Ammon's horn (tissue), 1 donor: ENCODE measurements around the gene PRSS27.
"Not testable (repeated sequence)": the region's sequence is repeated elsewhere in the genome, so short reads cannot be mapped to it uniquely, and the experiment has no call there.

Source experiments
- DNase-seq: peaks from one replicate; pipeline ENCODE4 v3.0.0-alpha.2; 2016; ENCODE audit warnings: low spot score

Gene PRSS27

DNA sequence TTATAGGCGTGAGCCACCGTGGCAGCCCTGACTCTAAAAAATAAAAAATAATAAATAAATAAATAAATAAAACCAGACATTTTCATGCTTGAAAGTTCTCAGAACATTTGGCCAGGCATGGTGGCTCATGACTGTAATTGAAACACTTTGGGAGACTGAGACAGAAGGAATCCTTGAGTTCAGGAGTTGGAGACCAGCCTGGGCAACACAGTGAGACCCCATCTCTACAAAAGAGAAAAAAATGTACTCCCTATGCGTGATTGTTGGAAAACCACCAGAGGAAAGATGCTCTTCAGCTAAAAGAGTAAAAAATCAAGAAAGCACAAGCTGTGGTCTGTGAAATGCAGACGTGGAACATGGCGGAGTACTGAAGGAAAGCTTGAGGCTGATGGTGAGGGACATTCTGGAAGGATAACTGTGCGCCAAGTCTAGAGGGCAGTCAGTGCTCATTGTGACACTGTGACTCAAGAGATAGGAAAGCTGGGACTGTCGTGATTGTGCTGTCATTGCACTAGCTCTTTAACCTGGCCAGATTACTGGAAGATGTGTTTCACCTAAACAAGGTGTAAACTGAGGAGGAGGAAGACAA is 4.2 kb upstream of the PRSS27 start:
- DNase-seq: no peak

DNA sequence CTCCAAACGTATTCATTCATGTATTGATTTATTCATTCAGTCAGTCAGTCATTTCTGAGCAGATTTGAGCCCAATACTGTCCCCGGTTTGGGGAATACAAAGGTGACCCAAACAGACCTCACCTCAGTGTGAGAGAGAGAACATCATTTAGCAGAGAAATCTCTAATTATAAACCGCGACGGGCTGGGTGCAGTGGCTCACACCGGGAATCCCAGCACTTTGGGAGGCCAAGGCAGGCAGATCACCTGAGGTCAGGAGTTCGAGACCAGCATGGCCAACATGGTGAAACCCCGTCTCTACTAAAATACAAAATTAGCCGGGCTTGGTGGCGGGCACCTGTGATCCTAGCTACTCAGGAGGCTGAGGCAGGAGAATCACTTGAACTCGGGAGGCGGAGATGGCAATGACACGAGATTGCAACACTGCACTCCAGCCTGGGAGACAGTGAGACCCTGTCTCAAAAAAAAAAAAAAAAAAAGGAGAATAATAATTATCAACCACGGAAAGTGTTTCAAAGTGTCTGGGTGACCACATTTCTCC is 1.7 kb upstream of the PRSS27 start:
- DNase-seq: not testable (repeated sequence)

DNA sequence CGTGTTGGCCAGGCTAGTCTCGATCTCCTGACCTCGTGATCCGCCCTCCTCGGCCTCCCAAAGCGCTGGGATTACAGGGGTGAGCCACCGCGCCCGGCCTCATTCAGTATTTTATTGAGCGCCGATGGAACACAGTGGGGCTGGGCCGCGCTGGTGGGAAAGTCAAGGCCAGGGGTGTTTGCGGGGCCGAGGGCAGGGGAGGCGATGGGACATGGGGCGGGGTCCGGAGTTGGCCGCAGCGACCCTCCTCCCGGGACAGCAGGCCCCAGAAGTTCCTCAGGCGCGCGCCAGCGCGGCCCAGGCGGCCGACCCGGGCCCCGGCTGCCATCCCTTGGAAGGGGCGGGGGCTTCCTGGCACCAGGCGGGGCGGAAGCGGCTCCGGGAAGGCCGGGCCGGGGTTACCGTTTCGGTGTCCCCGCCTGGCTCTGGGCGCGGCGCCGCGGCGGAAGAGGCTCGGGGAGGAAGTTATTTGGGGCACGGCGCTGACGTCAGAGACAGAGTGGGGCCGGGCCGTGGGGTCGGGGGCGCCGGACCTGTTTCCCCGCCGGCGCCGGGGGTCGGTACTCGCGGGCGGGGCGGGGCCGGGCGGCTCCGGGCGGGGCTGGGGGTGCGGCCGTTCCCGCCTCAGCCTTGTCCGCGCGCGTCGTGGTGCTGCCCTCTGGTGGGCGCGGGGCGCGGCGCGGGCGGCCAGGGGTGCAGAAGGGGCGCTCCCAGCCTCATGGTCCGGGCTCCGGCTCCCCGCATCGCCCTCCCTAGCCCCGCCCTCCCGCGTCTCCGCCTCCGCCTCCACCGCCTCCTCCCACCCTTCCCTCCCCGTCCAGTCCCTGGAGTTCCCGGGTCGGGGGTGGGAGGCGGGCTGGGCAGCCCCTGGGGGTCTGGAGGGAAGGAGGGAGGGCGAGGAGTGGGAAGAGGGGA is 952 bp upstream of the PRSS27 start:
- DNase-seq: peak; percentile 78

DNA sequence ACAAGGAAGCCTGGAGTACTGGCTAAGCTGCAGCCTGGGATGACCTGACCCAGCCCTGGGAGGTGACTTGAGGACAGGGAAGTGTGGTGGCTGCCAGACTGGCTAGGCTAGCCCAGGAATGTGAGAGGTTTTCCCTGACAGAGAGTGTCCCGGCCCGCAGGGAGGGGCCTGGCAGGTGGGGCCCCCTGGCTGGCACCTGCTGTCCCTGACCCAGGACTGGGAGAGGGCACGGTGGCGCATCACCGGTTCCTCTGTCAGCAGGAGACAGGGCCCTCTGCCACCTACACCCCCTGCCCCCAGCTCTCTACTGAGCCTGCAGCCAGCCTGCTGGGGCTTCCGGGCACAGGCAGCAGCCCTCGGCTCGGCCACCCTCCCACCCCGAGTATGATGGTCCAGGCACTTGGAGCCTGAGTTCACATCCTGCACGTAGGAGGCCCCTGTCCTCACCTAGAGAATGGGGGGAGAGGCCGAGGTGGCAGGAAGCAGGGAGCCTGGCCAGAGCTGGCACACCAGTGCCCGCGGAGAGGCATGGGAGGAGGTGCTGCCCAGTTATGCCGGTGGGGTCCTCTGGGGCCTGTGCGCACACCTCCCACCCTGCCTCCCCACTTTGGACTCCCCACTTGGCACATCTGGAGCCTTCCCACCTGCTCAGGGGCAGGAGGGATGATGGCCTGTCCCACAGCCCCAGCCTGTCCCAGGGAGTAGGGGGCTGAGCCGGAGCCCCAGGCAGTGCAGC is 528 bp downstream of the PRSS27 start:
- DNase-seq: no peak

DNA sequence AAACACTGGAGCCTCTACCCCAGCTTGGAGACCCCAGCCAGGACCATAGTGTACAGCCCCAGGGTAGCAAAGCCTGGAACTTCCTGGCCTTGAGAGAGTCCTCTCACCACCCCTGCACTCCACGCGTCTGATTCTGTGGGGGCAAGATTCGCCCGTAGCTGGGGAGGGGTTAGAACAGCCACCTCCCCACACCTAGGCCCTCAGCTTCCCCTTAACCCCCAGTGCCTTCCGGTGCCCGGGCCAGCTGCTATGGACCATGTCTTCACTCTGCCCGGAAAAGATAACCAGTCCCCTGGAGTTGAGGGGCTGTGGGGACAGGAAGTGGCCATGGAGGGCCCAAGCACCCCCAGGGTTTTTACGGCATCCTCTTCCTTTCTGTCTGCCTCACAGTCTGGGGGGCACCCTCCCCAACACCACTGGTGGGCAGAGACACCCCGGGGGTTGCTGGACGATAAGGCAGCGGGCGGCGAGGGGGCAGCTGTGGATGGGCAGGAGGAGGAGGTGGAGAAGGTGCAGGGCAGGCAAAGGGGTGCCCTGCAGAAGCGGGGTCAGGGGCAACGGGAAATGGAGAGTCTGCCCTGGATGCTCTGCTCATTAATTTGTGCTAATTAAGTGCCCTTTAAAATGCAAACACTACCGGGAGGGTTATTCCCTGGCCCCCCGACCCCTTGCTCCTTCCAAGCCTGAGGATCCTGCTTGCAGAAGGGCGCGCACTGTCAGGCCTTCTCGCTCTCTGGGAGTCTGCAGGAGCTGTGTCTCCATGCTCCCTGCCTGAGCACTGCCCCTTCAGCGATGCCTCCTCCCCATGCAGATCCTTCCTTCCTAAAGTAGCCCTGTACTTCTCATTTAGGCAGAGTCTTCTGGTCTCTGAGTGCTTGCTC is 2.4 kb downstream of the PRSS27 start:
- DNase-seq: no peak

DNA sequence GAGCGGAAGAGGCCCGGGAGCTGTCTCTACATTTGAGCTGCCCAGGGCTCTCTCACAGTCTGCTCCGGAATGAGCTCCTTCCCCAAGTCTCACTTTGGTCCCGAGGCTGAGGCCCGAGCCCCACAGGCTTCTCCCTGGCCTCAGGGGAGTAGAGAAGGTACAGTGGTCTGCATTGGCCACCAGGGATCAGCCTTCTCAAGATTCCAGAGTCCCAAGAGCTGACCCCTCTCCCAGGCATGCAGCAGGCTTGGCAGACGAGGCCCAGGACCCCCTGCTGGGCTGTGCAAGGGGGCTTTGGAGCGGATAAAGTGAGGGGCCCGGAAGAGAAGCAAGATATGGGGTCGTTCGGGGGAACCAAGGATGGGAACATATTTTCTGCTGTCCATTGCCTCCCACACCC is 3.1 kb downstream of the PRSS27 start:
- DNase-seq: no peak

DNA sequence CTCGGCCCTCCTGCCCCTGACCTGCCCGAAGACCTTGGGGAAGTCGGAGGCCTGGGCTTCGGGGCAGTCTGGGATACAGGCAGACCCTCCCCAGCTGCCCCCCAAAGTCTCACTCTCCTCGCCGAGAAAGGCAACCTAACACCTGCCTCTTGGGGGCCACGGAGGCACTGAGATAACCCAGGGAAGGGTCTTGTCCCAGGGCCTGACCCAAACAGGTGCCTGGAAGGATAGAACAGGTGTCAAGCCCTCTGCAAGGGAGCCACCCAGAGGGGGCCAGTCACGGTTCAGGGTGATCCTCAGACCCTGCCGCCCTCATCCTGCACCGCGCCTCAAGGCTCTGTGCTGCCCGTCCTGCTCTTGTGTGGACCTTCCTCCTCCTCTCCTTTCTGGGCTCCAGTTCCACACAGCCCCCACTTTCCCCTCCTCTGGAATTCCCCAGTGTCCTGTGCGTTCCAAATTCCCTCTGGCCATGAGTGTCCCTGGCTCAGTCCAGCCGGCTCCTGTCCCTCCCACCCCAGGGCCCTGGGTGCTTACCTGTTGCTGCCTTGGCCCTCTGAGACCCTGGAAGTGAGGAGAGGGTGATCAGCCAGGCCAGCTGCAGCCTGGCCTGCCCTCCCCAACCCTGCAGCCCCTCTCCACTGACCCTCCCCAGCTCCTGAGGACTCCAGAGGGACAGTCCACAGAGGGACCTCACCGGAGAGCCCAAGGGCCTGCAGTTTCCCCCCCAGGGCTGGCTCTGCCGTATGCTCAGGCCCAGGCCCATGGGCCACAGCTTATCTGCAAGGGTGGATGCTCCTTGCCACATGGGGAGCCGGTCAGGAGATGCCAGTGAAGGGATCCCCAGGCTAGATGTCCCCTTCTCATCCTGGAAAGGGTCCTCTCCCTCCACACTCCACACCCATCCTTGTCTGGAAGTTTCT is 3.8 kb downstream of the PRSS27 start:
- no peak for DNase-seq

DNA sequence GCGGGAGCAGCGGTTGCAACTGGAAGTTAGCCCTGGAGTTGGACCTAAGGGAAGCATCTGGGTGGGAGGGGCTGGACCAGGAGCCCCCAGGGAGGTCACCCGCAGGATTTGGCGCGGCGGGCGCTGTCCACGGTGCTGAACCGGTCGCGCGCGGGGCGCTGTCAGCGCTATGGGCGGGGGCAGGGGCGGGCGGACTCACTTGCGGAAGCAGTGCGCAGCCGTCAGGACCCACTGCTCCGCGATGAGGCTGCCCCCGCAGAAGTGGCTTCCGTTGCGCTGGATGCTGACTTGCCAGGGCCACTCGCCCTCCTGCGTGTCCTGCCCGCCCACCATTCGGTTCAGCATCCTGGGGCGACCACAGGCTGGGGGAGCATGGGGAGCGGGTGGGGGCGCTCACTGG is 4.5 kb downstream of the PRSS27 start:
- DNase-seq: peak; percentile 33

DNA sequence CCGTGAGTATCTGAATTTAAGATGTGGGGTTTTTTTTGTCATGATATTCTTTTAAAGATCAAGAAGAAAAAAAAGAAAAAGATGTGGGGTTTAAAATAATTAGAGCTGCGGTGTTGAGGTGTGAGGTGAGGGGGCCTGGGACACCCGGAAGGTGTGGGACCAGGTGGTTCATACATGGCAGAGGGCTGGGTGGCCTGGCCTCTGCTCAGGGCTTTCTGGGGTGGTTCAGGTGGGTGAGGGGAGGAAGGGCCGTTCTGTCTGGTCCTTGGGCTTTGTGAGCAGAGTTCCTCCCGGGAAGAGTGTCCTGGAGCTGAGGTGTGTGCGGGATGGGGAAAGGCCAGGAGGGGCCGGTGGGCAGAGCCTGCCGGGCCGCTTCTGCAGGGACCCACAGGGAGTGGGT is 5.0 kb downstream of the PRSS27 start:
- DNase-seq: no peak

DNA sequence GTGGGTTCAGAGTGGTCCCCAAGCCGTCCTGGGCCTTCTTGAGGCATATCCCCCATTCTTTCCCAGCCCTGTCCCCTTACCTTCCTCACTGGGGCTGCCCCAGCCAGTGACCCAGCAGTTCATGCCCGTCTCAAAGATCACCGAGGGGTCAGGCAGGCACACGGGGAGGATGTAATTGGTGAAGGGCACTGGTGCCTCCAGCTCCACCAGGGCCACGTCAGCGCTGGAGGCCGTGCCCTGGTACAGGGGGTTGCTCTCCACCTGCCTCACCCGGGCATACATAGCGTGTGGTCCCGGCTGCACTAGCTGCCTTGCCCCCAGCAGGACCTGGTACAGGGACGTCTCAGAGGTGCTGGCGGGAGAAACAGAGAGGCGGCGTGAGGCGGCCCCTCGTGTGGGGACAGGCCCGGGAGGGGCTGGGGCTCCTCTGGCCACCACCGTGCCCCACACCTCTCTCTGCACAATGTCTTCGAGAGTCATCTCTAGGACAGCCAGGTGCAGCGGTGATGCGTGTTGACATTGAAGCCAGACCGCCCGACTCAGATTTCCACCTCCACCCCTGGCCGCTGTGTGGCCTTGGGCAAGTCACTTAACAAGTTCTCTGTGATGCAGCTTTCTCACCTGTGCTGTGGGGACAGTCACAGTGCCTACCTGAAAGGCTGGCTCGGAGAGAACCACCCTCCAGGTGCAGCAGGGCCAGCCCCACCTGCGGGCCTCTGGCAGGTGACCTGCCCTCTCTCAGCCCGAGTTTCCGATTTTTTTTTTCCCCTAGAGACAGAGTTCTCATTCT is 5.8 kb downstream of the PRSS27 start:
- no peak for DNase-seq

DNA sequence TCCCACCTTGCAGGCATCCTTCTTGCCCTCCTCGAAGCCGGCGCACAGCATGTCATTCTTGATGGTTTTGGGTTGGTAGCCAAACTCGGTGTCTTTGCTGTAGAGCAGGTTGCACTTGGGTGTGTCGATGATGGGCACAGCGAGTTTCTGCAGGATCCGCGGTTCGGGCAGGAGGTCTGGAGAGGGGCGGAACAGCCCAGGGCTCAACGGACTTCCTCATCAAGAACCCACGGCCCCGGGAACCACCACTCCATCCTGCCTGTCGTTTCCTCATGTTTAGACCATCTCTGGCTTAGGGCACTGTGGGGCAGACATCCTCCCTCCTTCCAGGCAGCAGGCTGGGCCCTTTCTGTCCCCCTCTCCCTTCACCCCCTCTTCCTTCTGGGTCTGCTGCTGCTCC is 6.5 kb downstream of the PRSS27 start:
- DNase-seq: no peak

DNA sequence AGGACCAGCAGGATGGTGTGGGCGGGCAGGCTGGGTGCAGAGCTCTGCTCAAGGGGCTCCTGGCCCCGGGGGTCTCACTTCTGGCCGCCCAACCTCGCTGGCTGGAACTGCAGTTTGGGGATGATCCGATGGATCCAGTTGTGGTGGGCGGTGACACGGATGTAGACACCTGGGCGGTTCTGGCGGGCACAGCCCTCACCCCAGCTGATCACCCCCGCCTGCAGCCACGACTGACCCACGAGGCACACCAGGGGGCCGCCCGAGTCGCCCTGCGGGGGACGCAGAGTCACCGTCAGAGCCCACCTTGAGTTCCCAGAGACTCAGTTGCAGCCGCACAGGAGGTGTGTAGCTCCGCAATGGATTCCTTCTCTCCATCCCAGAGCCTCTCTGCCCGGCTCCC is 7.5 kb downstream of the PRSS27 start:
- no peak for DNase-seq

DNA sequence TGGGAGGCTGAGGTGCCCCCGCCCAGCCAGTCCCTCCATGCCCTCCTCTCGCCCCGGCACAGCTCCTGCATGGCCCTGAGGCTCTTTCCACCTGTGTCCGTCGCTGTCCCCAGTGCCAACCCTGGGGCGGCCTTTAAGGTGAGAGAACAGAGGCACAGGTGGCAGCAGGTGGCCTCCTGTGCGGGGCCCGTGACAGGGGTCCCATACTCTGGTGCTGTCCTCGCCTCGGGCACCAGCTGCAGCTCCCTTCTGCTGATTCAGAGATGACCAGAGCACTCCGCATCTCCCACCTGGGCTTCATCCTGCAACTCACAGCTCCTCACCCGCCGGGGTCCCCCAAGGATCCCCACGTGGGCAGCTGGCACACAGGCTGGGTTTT is 8.0 kb downstream of the PRSS27 start:
- DNase-seq: no peak

DNA sequence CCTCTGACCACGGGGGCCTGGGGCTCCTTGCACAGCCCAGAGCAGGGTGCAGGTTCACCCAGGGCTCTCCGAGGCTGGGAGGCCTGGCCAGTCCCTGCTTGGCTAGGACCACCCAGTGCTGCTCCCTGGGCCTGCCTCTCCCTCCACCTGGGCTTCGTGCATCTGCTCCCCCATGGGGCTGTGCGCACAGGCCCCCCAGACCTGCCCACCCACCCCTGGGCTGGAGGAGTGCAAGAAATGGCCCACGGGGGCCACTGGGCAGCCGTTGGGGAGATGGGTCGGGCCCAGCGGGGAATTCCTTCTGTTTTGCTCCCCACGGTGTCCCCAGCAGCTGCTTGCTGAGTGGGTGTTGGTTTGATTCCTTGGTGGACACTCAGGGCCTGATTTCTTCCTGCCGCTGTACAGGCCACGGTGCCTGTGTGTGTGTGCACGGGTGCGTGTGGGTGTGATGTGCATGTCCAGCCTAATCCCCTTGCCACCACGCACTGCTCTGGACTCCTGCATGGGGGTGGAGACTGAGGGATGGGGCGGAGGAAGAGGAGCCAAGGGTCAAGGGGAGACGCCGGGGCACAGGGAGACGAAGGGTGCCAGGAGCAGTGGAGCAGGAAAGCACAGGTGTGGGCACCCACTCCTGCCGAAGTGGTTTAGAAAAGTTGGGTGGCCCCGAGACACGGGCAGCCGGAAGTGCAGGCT is 8.5 kb downstream of the PRSS27 start:
- DNase-seq: no peak

DNA sequence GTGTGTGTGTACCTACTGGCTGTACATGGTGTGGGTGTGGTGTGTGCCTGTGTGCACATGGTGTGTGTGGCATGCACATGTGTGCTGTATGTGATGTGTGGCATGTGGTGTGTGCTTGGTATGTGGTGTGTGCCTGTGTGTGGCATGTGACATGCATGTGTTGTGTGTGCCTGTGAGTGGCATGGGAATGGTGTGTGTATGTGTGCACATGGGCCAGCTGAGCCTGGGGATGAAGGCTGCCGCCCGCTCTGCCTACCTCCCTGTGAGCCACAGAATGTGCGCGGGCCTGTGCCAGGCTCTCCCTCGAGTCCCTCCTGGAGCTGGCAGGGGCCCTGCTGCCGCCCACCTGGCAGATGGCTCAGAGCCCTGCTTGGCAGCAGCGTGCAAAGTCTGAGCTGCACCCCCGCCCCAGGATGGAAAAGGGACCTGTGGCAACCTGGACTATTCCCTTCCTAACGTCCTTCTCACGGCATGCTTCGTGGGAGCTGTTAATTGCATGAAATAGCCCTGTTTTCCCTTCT is 9.3 kb downstream of the PRSS27 start:
- peak; percentile 71 for DNase-seq

DNA sequence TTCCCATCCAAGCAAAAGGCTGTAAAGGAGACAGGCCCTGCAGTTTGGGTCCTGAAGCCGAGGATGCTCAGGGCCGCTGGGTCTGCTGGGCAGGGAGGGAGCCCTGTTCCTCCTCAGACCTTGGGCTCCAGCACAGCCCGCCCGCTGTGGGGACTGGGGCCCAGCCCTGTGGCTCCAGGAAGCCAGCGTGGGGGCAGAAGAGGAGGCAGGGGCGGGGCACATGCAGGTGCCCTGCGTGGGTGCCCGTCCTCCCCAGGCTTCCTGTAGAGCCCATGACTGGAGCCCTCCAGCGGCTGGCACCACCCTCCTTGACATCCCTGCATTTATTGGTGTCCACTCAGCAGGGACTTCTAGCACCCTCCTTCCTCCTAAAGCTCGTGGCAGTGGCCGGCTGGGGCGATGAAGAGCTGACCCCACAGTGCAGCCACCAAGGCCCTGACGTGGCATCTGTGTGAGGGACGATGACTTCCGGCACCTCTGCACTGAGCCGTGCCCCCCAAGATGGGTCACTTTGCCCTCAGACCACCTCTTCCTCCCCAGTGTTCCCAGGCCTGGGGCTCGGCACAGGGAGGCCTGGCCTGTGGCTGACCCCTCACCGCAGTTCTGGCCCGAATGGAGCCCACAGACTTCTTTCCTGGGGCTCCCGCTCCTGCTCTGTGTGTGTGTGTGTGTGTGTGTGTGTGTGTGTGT is 9.9 kb downstream of the PRSS27 start:
- no peak for DNase-seq

DNA sequence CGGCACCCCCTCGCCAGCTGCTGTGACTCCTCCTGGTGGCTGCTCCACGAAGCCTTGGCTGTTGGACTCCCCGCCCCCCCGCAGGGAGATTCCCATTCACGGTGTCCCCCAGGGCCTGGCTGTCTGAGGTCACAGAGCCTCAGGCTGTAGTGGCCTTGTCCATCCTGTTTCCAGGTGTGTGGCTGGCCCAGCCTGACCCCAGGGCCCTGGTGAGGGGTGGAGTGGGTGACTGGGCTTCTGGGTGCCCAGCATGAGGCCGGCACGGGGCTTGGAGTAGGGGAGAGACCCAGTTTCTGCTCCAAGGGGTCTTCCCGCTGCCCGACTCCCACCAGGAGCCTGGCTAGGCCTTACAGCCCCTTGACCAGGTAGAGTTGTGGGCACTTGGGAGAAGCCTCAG is 10.4 kb downstream of the PRSS27 start:
- no peak for DNase-seq

DNA sequence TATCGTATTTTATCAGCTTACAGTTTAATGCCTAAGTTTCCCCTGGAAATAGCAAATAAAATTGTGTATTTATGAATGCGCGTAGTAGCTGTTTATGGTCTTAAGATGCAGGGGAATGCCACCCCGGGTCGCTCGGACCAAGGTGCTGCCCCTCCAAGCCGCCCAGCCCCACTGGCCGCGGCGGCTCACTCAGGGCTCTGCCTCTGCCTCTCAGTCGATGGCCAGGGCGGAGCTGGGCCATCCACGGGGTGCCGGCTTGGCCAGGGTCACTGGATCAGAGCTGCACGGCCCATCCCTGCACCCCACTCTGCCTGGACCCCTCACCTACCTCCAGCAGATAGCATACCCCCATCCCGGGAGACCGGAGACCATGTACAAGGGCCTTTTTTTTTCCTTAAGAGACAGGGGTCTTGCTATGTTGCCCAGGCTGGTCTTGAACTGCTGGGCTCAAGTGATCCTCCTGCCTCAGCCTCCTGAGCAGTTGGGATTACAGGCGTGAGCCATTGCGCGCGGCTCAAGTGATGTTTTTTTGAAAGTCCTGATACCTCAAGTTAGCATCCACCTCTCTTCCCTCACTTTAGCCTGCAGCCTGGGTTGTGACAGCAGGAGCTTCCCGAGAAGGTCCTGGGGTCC is 11.0 kb downstream of the PRSS27 start:
- DNase-seq: no peak
